OCI-LY3 (cell line): ENCODE measurements around the gene GJA4.

Source experiments
- H2AFZ ChIP-seq: fragments of 200-600, 300-600 bp; shearing (Covaris generic); 2 replicates; pipeline ENCODE4 v1.6.0; 2014; ENCODE audit warnings: antibody characterized with exemption, low read depth, low read length
- H3K27ac ChIP-seq: fragments of 200-600, 300-600 bp; sonication (generic); 2 replicates; pipeline ENCODE4 v1.5.1; 2014; ENCODE audit warnings: mild to moderate bottlenecking, low read length, moderate library complexity, mixed read lengths
- H3K27me3 ChIP-seq: fragments of 200-600, 300-600 bp; sonication (generic); 2 replicates; pipeline ENCODE4 v1.6.1; 2014; ENCODE audit warnings: low read depth, low read length, mixed read lengths
- H3K36me3 ChIP-seq: fragments of 200-600, 300-600 bp; sonication (generic); replicated peaks from 2 replicates; pipeline ENCODE3; 2014; ENCODE audit warnings: low read depth, low read length, mixed read lengths
- H3K4me1 ChIP-seq: fragments of 300-600, 200-600 bp; sonication (generic); 2 replicates; pipeline ENCODE4 v1.6.1; 2014; ENCODE audit warnings: low read length, mixed read lengths
- H3K4me2 ChIP-seq: fragments of 200-600, 300-600 bp; sonication (generic); 2 replicates; pipeline ENCODE4 v1.6.1; 2014; ENCODE audit warnings: low read length, mixed read lengths
- H3K4me3 ChIP-seq: fragments of 300-600, 200-600 bp; sonication (generic); 2 replicates; pipeline ENCODE4 v1.5.1; 2014; ENCODE audit warnings: antibody characterized with exemption, mild to moderate bottlenecking, low read length, moderate library complexity
- H3K79me2 ChIP-seq: fragments of 300-600, 200-600 bp; shearing (Covaris generic); 2 replicates; pipeline ENCODE4 v1.6.1; 2014; ENCODE audit warnings: mild to moderate bottlenecking, low read length, mixed read lengths
- H3K9ac ChIP-seq: fragments of 300-600, 200-600 bp; shearing (Covaris generic); 2 replicates; pipeline ENCODE4 v1.6.0; 2014; ENCODE audit warnings: mild to moderate bottlenecking, low read length, moderate library complexity
- H3K9me3 ChIP-seq: fragments of 200-600, 300-600 bp; shearing (Covaris generic); 2 replicates; pipeline ENCODE4 v1.6.1; 2014; ENCODE audit warnings: low read length, mixed read lengths; ENCODE audit not compliant: insufficient read depth
- H4K20me1 ChIP-seq: fragments of 200-600, 300-600 bp; sonication (generic); 2 replicates; pipeline ENCODE4 v1.6.1; 2016; ENCODE audit warnings: low read length, mixed read lengths; ENCODE audit not compliant: insufficient read depth
- EZH2phosphoT487 ChIP-seq: fragments of 200-600 bp; shearing (Covaris generic); IDR thresholded peaks from 2 replicates; pipeline ENCODE4 v1.6.1; 2018; ENCODE audit warnings: antibody characterized with exemption, mixed run types, low read depth
- TF ChIP-seq, protein P1 (sequence below): fragments of 200-600, 300-600 bp; sonication (generic); IDR thresholded peaks from 2 replicates; pipeline ENCODE4 v1.5.1; 2014; ENCODE audit warnings: antibody characterized with exemption, low read length, low read depth

Gene GJA4

DNA sequence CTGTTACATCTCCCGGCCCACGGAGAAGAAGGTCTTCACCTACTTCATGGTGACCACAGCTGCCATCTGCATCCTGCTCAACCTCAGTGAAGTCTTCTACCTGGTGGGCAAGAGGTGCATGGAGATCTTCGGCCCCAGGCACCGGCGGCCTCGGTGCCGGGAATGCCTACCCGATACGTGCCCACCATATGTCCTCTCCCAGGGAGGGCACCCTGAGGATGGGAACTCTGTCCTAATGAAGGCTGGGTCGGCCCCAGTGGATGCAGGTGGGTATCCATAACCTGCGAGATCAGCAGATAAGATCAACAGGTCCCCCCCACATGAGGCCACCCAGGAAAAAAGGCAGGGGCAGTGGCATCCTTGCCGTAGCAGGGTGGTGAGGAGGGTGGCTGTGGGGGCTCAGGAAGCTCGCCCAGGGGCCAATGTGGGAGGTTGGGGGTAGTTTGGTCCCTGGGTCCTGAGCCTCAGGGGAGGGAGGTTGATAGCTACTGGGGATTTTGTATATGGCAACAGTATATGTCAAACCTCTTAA, 31.0 kb upstream of the GJA4 start:
- Histone ChIP-seq H3K4me1 (no peaks in the 10 kb centered on the region), H3K4me2 (no peak overlapping the region), H3K27me3 (no peaks in the 10 kb centered on the region), H3K79me2 (no peaks in the 10 kb centered on the region), H2AFZ (no peak overlapping the region), H3K9ac (no peak overlapping the region), H3K27ac (no peak overlapping the region), H4K20me1 (no peaks in the 10 kb centered on the region), H3K4me3 (no peak overlapping the region), H3K36me3 (no peaks in the 10 kb centered on the region), H3K9me3 (no peaks in the 10 kb centered on the region)
- TF ChIP-seq EZH2phosphoT487, result no peak
- TF ChIP-seq, protein P1, sequence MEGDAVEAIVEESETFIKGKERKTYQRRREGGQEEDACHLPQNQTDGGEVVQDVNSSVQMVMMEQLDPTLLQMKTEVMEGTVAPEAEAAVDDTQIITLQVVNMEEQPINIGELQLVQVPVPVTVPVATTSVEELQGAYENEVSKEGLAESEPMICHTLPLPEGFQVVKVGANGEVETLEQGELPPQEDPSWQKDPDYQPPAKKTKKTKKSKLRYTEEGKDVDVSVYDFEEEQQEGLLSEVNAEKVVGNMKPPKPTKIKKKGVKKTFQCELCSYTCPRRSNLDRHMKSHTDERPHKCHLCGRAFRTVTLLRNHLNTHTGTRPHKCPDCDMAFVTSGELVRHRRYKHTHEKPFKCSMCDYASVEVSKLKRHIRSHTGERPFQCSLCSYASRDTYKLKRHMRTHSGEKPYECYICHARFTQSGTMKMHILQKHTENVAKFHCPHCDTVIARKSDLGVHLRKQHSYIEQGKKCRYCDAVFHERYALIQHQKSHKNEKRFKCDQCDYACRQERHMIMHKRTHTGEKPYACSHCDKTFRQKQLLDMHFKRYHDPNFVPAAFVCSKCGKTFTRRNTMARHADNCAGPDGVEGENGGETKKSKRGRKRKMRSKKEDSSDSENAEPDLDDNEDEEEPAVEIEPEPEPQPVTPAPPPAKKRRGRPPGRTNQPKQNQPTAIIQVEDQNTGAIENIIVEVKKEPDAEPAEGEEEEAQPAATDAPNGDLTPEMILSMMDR, result no peak

DNA sequence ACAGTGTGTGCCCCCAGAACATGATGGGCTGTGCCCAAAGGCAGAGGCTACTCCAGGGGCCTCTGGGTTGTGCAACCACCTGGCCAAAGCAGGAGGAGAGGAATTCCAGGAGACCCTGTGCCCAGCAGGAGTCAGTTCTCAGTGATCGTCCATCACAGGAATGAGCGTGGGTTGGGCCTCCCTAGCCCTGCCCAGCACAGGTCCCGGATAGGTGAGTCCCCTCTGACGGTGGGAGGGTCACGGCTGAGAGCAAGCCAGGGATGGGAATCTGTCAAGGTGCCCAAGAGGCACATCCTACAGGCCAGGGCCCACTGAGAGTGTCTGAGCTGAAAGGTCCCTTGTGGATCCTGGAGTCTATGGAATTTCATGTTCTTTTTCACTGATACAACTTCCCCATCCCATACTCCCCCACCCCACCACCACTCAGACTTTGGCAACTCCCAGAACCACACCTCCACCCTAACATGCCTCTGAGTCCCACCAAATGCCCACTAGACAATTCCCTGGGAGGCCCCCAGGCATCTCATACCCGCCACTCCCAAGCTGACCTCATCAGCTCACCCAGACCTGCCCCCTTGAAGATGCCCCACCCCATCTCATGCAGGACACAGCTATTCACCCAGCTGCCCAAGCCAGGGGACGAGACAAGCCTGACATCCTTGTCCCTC, 30.2 kb upstream of the GJA4 start:
- H3K4me1 ChIP-seq, result no peaks in the 10 kb centered on the region
- no peaks in the 10 kb centered on the region for H3K36me3 ChIP-seq
- H3K4me2 ChIP-seq, result no peak overlapping the region
- no peak for TF ChIP-seq EZH2phosphoT487
- TF ChIP-seq, protein P1, result no peak
- no peak overlapping the region for H2AFZ ChIP-seq
- no peaks in the 10 kb centered on the region for H3K79me2 ChIP-seq
- no peak overlapping the region for H3K27ac ChIP-seq
- H3K4me3 ChIP-seq, result no peak overlapping the region
- 0 out of 2 replicates have a peak, but pooled peaks cover 2% of the 10 kb centered on the region for H3K27me3 ChIP-seq
- no peaks in the 10 kb centered on the region for H3K9me3 ChIP-seq
- no peak overlapping the region for H3K9ac ChIP-seq
- H4K20me1 ChIP-seq, result no peaks in the 10 kb centered on the region

DNA sequence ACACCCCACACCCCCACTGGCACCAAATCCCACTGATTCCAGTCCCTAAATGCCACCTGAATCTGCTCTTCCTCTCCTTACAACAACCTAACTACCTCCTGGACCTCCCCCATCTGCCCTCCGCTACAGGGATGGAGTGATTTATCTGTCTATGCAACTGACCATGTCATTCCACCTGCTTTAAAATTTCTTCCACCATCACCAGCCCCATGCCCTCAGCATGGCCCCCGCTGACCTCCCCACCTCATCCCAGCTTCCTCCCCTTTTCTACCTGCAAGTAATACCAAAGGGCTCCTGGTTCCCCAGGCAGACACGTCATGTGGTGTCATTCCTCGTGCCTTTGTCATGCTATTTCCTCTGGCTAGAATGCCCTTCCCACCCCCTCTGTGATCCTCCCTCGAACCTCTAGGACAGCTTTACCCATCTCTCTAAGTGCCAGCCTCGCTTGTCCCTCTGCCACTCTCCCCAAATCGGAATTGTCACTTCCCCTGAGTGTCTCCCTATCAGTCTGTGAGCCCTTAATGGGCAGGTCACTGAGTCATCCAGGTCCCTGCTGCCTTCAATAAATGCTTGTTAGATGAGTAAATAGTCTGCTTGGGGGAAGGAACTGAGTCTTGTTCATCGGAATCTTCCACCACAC, 29.5 kb upstream of the GJA4 start:
- no peak overlapping the region for H3K27ac ChIP-seq

DNA sequence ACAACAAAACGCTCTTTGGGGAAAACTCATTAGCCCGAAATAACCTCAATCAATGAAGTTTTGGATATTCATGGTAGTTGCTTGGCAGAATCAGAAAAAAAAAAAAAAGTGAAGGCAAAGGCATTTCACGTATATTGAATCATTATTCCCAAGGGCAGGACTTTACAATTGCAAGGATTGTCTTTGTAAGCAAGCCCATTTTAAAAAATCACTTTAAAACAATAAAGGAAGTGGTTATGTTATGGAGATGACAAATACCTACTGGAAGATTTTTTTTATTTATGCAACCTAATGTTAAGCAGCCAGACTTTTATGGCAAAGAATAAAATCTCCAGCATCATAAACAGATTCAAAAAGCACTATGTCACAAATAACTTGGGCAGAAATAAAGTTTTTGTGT, 23.9 kb upstream of the GJA4 start:
- H3K27me3 ChIP-seq, result 0 out of 2 replicates have a peak, but pooled peaks cover 4% of the 10 kb centered on the region
- H2AFZ ChIP-seq, result no peak overlapping the region
- no peaks in the 10 kb centered on the region for H4K20me1 ChIP-seq
- H3K27ac ChIP-seq, result no peak overlapping the region
- H3K9ac ChIP-seq, result no peak overlapping the region
- H3K79me2 ChIP-seq, result no peaks in the 10 kb centered on the region
- H3K4me3 ChIP-seq, result no peak overlapping the region
- H3K9me3 ChIP-seq, result no peaks in the 10 kb centered on the region
- H3K36me3 ChIP-seq, result no peaks in the 10 kb centered on the region
- H3K4me2 ChIP-seq, result no peak overlapping the region
- no peaks in the 10 kb centered on the region for H3K4me1 ChIP-seq
- TF ChIP-seq, protein P1, result no peak
- no peak for TF ChIP-seq EZH2phosphoT487

More for the DNA sequence above, 29.5 kb upstream of the GJA4 start:
- Histone ChIP-seq H3K27me3 (0 out of 2 replicates have a peak, but pooled peaks cover 4% of the 10 kb centered on the region), H3K4me2 (no peak overlapping the region), H3K36me3 (no peaks in the 10 kb centered on the region), H3K9ac (no peak overlapping the region), H3K9me3 (no peaks in the 10 kb centered on the region), H4K20me1 (no peaks in the 10 kb centered on the region), H3K4me3 (no peak overlapping the region), H2AFZ (no peak overlapping the region), H3K79me2 (no peaks in the 10 kb centered on the region), H3K4me1 (no peaks in the 10 kb centered on the region)
- no peak for TF ChIP-seq EZH2phosphoT487
- TF ChIP-seq, protein P1, result no peak
